ENCODE measurements around the gene METTL13. TPM values are rescaled to one million over a fixed set of nuclear protein-coding genes. Genes with fewer than 3 reads are reported as not detected.

METTL13 gene
- total RNA-seq, 4 donors from 2014 or later: 19.9 to 23.8 (median 22.7) TPM

DNA sequence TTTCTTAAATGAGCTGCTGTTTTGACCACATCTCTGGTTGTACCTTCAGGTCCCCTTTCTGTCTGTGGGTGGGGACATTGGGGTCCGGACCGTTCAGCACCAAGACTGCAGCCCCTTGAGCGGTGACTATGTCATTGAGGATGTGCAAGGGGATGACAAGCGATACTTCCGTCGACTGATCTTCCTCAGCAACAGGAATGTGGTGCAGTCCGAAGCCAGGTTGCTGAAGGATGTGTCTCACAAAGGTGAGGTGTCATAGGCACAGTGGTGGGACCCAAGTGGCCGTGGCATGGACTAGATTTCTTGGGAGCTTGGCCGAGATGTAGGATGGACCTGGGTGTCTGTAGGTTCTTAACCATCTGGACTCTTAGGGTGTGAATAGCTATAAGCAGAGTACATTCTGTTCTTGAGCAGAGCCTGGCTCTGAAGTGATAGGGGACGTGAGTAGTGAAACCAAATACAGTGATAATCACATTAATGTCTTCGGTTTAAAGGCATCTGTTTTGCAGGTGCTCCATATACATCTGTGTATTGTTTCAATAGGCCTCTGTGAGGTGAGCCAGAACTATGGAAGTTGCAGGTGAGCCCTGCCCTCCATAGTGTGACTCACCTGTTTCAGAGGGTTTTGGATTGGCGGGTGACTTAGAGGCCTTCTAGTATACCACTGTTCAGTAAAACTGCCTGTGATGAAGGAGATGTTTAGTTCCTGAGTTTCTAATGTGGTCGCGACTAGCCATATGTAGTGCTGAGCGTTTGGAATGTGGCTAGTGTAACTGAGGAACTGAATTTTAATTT is 6.4 kb downstream of the METTL13 start:
- no peak for DNase-seq
- peaks cover 64 to 65% of the 10 kb centered on the region in 2 donors for H3K36me3 ChIP-seq
- no peaks in the 10 kb centered on the region for H3K27me3 ChIP-seq
- H3K9me3 ChIP-seq: no peaks in the 10 kb centered on the region
- H3K4me3 ChIP-seq (replicated peaks in 1 of 3): no peak overlapping the region
- peaks cover 0 to 1% of the 10 kb centered on the region in 2 donors for H3K4me1 ChIP-seq
- TF ChIP-seq, protein P1, sequence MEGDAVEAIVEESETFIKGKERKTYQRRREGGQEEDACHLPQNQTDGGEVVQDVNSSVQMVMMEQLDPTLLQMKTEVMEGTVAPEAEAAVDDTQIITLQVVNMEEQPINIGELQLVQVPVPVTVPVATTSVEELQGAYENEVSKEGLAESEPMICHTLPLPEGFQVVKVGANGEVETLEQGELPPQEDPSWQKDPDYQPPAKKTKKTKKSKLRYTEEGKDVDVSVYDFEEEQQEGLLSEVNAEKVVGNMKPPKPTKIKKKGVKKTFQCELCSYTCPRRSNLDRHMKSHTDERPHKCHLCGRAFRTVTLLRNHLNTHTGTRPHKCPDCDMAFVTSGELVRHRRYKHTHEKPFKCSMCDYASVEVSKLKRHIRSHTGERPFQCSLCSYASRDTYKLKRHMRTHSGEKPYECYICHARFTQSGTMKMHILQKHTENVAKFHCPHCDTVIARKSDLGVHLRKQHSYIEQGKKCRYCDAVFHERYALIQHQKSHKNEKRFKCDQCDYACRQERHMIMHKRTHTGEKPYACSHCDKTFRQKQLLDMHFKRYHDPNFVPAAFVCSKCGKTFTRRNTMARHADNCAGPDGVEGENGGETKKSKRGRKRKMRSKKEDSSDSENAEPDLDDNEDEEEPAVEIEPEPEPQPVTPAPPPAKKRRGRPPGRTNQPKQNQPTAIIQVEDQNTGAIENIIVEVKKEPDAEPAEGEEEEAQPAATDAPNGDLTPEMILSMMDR (IDR thresholded peaks at IDR 0.05): no peak
- no peak for TF ChIP-seq POLR2A (IDR thresholded peaks at IDR 0.05)
- intact Hi-C loops (cut with DNase I): no loop called here
- H3K27ac ChIP-seq: no peak overlapping the region
- 95 to 96% methylated on average over 15 of the region's 15 CpGs for WGBS, 2 donors

DNA sequence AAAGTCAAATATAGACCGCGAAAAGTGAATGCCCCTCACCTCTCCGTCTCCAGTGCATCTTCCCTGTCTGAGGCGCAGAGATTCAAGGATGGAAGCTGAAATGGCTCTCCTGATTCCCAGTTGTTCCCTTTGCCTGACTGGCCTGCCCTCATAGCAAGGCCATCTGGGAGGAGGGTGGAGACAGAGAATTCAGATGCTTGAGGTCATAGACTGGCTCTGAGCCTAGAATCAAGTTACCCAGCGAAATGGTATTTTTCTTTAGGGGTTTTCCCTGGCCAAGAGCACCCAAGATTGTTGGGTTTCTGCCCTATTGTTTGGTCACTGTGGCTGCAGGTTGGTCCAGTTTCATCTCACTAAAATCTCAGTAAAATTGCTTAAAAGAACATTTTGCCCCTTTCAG is 7.2 kb downstream of the METTL13 start:
- no peak overlapping the region for H3K4me3 ChIP-seq (replicated peaks in 1 of 3)
- TF ChIP-seq, protein P1 (IDR thresholded peaks at IDR 0.05): no peak
- TF ChIP-seq POLR2A (IDR thresholded peaks at IDR 0.05): no peak
- no peak overlapping the region for H3K27ac ChIP-seq
- peaks cover 64 to 71% of the 10 kb centered on the region in 2 donors for H3K36me3 ChIP-seq
- WGBS, 2 donors: 81 to 82% methylated on average over 5 of the region's 5 CpGs
- H3K4me1 ChIP-seq: no peaks in the 10 kb centered on the region
- no peaks in the 10 kb centered on the region for H3K27me3 ChIP-seq
- H3K9me3 ChIP-seq: no peaks in the 10 kb centered on the region
- no peak for DNase-seq
- intact Hi-C loops (cut with DNase I): no loop called here

DNA sequence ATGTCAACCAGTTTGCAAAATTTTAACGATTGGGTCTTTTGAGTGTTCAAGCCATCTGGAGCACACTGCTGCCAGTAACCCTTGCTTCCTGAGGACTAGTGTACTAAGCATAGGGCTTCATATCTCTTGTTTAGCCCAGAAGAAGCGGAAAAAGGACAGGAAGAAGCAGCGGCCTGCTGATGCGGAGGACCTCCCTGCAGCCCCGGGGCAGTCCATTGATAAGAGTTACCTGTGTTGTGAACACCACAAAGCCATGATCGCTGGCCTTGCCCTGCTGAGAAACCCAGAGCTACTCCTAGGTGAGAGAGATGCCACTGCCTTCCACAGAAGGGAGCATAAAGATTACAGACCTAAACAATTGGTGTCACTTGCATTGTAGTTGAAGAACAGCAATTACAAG is 8.9 kb downstream of the METTL13 start:
- intact Hi-C loops (cut with DNase I): no loop called here
- no peak overlapping the region for H3K4me3 ChIP-seq (replicated peaks in 1 of 3)
- no peak for TF ChIP-seq POLR2A (IDR thresholded peaks at IDR 0.05)
- TF ChIP-seq, protein P1 (IDR thresholded peaks at IDR 0.05): no peak
- 93 to 94% methylated on average over 5 to 6 of the region's 6 CpGs for WGBS, 2 donors
- H3K27me3 ChIP-seq: no peaks in the 10 kb centered on the region
- no peak for DNase-seq
- H3K36me3 ChIP-seq: peaks cover 59 to 69% of the 10 kb centered on the region in 2 donors
- no peaks in the 10 kb centered on the region for H3K4me1 ChIP-seq
- no peaks in the 10 kb centered on the region for H3K9me3 ChIP-seq
- no peak overlapping the region for H3K27ac ChIP-seq

DNA sequence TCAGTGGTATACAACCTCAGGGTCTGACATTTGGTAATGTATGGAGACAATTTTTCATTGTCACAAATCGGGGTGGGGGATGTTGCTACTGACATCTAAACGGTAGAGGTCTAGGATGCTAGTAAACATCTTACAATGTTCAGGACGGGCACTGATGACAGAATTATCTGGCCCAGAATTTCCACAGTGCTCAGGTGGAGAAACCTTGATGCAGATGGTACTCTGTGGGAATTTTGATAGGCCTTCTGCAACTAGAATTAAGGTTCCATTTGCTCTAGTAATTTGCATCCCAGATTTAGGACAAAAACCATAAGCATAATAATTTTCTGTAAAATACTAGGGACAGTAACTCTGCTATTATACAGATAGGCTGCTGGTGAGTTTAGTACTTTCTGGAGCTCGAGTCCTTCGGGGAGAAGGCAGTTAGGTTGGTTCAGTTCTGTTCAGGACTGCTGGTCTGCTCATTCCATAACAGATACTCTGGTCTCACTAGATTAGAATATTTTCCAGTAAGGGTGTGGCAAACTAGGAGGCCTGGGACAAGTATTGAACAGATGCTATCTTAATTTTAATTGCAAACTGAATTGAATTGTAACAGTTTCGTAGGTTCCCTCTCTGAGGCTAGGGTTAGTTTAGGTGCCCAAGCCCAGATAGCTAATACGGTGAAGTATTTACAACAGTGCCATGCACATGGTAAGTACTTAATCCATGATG is 11.4 kb downstream of the METTL13 start:
- peaks cover 41 to 68% of the 10 kb centered on the region in 2 donors for H3K36me3 ChIP-seq
- no peak for DNase-seq
- no peaks in the 10 kb centered on the region for H3K4me1 ChIP-seq
- WGBS, 2 donors: 95 to 97% methylated on average over 7 of the region's 7 CpGs
- H3K4me3 ChIP-seq (replicated peaks in 1 of 3): no peak overlapping the region
- H3K27ac ChIP-seq: no peak overlapping the region
- H3K27me3 ChIP-seq: no peaks in the 10 kb centered on the region
- no peak for TF ChIP-seq POLR2A (IDR thresholded peaks at IDR 0.05)
- TF ChIP-seq, protein P1 (IDR thresholded peaks at IDR 0.05): no peak
- H3K9me3 ChIP-seq: no peaks in the 10 kb centered on the region
- intact Hi-C loops (cut with DNase I): no loop called here

DNA sequence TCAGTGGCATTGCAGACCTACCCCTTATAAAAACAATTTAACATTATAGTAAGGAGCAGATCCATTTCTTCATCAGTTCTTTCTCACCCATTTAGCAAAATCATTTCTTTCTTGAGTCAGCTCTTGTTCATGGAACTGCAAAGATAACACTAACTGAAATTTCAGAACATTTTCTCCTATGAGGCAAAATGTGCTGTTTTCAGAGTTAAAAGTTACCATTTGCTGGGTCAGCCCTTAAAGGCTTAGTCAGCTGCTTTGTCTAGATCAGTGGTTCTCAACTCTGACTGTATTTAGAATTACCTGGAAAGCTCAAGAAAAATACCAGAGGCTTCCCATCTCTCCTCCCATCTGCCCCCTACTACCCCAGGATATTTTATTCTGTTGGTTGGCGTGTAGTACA is 12.2 kb downstream of the METTL13 start:
- Histone ChIP-seq H3K27me3 (no peaks in the 10 kb centered on the region), H3K27ac (no peak overlapping the region), H3K9me3 (no peaks in the 10 kb centered on the region), H3K4me3 (replicated peaks in 1 of 3) (no peak overlapping the region), H3K36me3 (peaks cover 35 to 59% of the 10 kb centered on the region in 2 donors), H3K4me1 (peaks cover 2 to 4% of the 10 kb centered on the region in 2 donors)
- 100% methylated on average over 1 of the region's 1 CpG for WGBS, 2 donors
- DNase-seq: no peak
- intact Hi-C loops (cut with DNase I): no loop called here
- TF ChIP-seq POLR2A (IDR thresholded peaks at IDR 0.05): no peak
- TF ChIP-seq, protein P1 (IDR thresholded peaks at IDR 0.05): no peak

All from thyroid gland (tissue), 4 donors.